Upper lobe of left lung (tissue), 4 donors: ENCODE measurements around the gene SDC3.

ENCODE experiments used
- CTCF ChIP-seq, 6 experiments: fragments of 450-650 bp in 4 of 6; fragments of 200-600 bp in 2 of 6; sonication (generic) in 2 of 6; IDR thresholded peaks; one replicate each; pipeline ENCODE4 v1.5.1; 2016 to 2019; ENCODE audit warnings: antibody characterized with exemption in 6 of 6
- EP300 ChIP-seq, 4 donors: sonication (generic); formaldehyde crosslinking; IDR thresholded peaks; one replicate each; pipeline ENCODE4 v1.5.1; 2017; ENCODE audit warnings: antibody characterized with exemption in 4 of 4, control low read depth in 2 of 4
- POLR2A ChIP-seq, 4 donors: fragments of 450-650 bp; IDR thresholded peaks; one replicate each; pipeline ENCODE4 v1.5.1; 2016 to 2017; ENCODE audit warnings: antibody characterized with exemption in 4 of 4, mild to moderate bottlenecking in 2 of 4

DNA sequence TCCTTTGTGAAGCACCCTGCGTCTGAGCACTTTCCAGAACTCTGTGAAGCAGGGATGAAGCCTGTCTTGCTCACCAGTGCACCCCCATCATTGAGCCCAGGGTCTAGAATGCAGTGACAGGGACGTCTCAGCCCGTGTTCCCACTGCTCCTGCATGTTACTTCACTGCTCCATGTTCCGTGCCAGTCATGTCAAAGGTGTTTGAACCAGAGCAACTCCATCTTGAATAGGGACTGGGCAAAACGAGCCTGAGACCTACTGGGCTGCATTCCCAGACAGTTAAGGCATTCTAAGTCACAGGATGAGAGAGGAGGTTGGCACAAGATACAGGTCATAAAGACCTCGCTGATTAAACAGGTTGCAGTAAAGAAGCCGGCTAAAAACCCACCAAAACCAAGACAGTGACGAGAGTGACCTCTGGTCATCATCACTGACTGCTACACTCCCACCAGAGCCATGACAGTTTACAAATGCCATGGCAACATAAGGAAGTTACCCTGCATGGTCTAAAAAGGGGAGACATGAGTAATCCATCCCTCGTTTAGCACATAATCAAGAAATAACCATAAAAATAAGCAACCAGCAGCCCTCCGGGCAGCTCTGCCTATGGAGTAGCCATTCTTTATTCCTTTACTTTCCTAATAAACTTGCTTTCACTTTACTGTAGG, 63.2 kb downstream of the SDC3 start:
- no peak for TF ChIP-seq CTCF (IDR thresholded peaks at IDR 0.05)
- TF ChIP-seq POLR2A (IDR thresholded peaks at IDR 0.05): no peak
- no peak for TF ChIP-seq EP300 (IDR thresholded peaks at IDR 0.05)
